Right lobe of liver (tissue), 6 donors: Measurements from ENCODE around the gene VGLL3. TPM values are rescaled to one million over a fixed set of nuclear protein-coding genes. Genes with fewer than 3 reads are reported as not detected.

Experiments
- ATAC-seq, 4 donors: fragments of 200-7000 bp; cut with Tn5 transposase; one replicate each; pipeline ENCODE4 v1.9.1; 2020; ENCODE audit warnings: mild to moderate bottlenecking in 4 of 4, moderate library complexity in 4 of 4
- DNase-seq, 3 donors: peaks; one replicate each; pipeline ENCODE4 v3.0.0-alpha.2; 2020
- H3K27ac ChIP-seq, 3 donors: fragments of 200-600 bp; one replicate each; pipeline ENCODE4 v1.8.0; 2022
- H3K27me3 ChIP-seq, 2 donors: fragments of 200-600 bp; one replicate each; pipeline ENCODE4 v1.8.0; 2022
- H3K36me3 ChIP-seq, 4 donors: fragments of 200-600 bp; sonication (generic) in 1 of 4; one replicate each; pipeline versions ENCODE4 v1.5.1 to v1.8.0; 2017 to 2022; ENCODE audit warnings: control low read depth in 1 of 4
- H3K4me1 ChIP-seq, 4 donors: fragments of 200-600 bp; sonication (generic) in 1 of 4; one replicate each; pipeline versions ENCODE4 v1.5.1 to v1.8.0; 2017 to 2022; ENCODE audit warnings: control low read depth in 1 of 4
- H3K4me3 ChIP-seq, 3 donors: fragments of 200-600 bp; one replicate each; pipeline ENCODE4 v1.8.0; 2022
- H3K9me3 ChIP-seq, 4 donors: fragments of 200-600 bp; sonication (generic) in 1 of 4; one replicate each; pipeline versions ENCODE4 v1.5.1 to v1.8.0; 2017 to 2022; ENCODE audit warnings: control low read depth in 1 of 4
- POLR2A ChIP-seq: fragments of 450-650 bp; IDR thresholded peaks from one replicate; pipeline ENCODE4 v1.6.1; 2017; ENCODE audit warnings: antibody characterized with exemption, mild to moderate bottlenecking
- WGBS: methylation state at CpG from one replicate; pipeline ENCODE4 v1.1.6; 2018; ENCODE audit warnings: low coverage, low lambda C conversion rate; ENCODE audit not compliant: insufficient coverage; ENCODE audit errors: missing lambda C conversion rate; 5-methylcytosine and 5-hydroxymethylcytosine counted together
- intact Hi-C, 2 donors: fragments of 100-400 bp; cut with DNase I; formaldehyde crosslinking; loops; one replicate each; pipeline versions ENCODE4 v1.11.2 to v1.14.1; 2022
- long read RNA-seq: library from polyadenylated mRNA; unstranded; transcript quantifications from one replicate; pipeline ENCODE4 v2.0.0, GENCODE V29; 2019
- total RNA-seq, 6 experiments: library from RNA; depleted of rRNA in 2 of 6; stranded (reverse); fragments of >200 nt in 2 of 6; fragmentation: NEBNext Ultra II Directional in 3 of 6; extraction: Animal tissue kit (Norgen Biotek cat#: 25700) in 3 of 6; gene quantifications; one replicate each; pipeline versions ENCODE4 v1.1.0 to v1.2.4, GENCODE V29; 2016 to 2023
- TF ChIP-seq, protein P1 (sequence below), 4 donors: fragments of 200-600 bp in 3 of 4; fragments of 450-650 bp in 1 of 4; IDR thresholded peaks; one replicate each; pipeline versions ENCODE4 v1.5.1 to v1.8.0; 2016 to 2022; ENCODE audit warnings: antibody characterized with exemption in 4 of 4, mild to moderate bottlenecking in 2 of 4
- donor health status: DM: no; HTN: yes; CAD: no.
- donor health status: DM: no; HTN: no; CAD: no.
- donor health status: DM: no; HTN: no; CAD: no.
- donor health status: DM: no; HTN: yes; CAD: no.
- donor health status: DM: no; HTN: yes; CAD: no.

Gene VGLL3, protein sequence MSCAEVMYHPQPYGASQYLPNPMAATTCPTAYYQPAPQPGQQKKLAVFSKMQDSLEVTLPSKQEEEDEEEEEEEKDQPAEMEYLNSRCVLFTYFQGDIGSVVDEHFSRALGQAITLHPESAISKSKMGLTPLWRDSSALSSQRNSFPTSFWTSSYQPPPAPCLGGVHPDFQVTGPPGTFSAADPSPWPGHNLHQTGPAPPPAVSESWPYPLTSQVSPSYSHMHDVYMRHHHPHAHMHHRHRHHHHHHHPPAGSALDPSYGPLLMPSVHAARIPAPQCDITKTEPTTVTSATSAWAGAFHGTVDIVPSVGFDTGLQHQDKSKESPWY
- 1 to 10 TPM in 2 of 6 experiments, under 1 TPM in 4; 0.21 to 3.8 (median 0.79) TPM for total RNA-seq
- long read RNA-seq: 0 reads

DNA sequence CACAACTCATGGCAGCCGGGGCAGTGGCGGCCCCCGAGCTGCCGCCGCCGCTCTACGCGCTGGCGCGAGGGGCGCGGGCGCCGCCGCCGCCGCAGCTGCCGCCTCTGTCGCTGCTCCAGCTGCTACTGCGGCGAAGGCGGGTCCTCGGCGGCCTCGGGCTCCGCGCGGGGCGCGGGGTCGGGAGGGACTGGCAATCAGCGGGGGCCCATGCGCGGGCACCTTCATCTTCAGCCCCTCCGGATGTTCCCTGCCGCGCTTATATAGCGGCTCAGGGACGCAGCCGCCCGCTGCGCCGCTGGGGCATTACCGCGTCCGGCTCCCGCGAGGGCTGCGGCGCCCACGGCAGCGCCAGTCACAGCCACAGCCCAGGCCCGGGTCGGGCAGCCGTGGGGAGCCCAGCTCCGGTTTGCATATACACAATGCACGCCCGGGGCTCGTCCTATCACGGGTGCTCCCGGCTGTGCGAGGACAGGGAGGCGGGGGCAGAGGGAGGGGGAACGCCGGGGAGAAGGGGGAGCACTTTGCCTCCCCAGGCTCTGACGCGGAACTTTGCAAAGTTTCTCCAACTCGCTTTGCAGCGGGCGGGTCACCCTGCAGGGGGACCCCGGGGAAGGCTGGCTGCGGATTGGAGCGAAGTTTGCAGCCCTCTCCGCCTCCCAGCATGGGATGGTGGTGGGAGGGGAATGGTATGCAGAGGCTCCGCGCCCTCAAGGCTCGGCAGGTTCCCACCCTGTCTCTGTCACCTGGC, at the start of gene VGLL3:
TSS of gene VGLL3 (minus strand) at position 416 of the 748 bp plus-strand sequence. CDS start at position 10, 406 bp downstream.
- intact Hi-C loops: no loop called here
- Histone ChIP-seq H3K9me3 (no peaks in the 10 kb centered on the region), H3K27ac (peak within 1 kb of the TSS in 1 of 3 donors; percentile 29), H3K4me3 (peak within 1 kb of the TSS; percentile 27 to 49 (median 37)), H3K27me3 (peaks cover 3 to 11% of the 10 kb centered on the region in 2 donors), H3K4me1 (no peaks in the 10 kb centered on the region), H3K36me3 (no peaks in the 10 kb centered on the region)
- TF ChIP-seq, protein P1, sequence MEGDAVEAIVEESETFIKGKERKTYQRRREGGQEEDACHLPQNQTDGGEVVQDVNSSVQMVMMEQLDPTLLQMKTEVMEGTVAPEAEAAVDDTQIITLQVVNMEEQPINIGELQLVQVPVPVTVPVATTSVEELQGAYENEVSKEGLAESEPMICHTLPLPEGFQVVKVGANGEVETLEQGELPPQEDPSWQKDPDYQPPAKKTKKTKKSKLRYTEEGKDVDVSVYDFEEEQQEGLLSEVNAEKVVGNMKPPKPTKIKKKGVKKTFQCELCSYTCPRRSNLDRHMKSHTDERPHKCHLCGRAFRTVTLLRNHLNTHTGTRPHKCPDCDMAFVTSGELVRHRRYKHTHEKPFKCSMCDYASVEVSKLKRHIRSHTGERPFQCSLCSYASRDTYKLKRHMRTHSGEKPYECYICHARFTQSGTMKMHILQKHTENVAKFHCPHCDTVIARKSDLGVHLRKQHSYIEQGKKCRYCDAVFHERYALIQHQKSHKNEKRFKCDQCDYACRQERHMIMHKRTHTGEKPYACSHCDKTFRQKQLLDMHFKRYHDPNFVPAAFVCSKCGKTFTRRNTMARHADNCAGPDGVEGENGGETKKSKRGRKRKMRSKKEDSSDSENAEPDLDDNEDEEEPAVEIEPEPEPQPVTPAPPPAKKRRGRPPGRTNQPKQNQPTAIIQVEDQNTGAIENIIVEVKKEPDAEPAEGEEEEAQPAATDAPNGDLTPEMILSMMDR (IDR thresholded peaks at IDR 0.05): no peak
- peak; percentile 17 for TF ChIP-seq POLR2A
- ATAC-seq (peak; percentile 73 to 79 (median 77)), DNase-seq (peak in 2 of 3 donors; percentile 40 to 60)
- 0% methylated on average over 3 of the region's 77 CpGs for WGBS

DNA sequence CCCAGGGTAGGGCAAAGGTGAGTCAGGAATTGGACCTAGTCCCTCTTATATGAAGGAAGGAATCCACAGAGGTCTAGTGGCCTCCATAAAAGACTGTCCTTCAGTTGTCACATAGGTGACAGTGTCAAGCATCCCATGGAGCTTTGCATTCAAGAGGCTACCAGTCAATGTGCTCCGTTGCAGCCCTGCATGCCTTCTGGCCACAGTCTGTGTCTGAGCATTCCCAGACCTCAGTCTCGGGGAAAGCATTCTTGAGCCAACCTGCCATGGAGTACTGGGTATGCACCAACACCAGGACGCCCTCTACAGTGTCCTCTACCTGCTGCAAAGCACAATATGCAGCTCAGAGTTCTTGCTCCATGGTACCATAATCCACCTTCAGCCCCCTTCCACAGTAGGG, 46.7 kb upstream of the VGLL3 start:
- 80% methylated on average over 2 of the region's 3 CpGs for WGBS

DNA sequence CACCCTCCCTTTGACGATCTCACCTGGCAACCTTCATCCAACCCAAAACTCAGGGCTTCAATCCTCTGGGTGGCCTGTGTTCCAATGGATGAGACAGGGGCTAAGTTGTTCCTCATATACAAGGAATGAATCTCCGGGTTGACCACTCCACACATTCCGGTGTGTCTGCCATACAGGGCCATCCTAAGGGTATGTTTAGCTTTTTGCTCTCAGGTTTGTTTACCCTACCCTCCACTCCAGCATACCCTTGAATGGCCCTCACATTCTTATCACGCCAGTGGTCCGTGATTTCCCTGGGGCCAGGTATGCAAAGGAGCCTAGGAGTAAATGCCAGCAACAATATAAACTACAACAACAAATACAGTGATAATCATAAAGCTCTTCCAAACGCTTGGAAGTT, 45.7 kb upstream of the VGLL3 start:
- 73% methylated on average over 3 of the region's 6 CpGs for WGBS
- no peaks in the 10 kb centered on the region for H3K4me1 ChIP-seq
- H3K9me3 ChIP-seq: no peaks in the 10 kb centered on the region
- no peak for TF ChIP-seq POLR2A
- TF ChIP-seq, protein P1 (IDR thresholded peaks at IDR 0.05): no peak
- no peak overlapping the region for H3K27ac ChIP-seq
- no peak overlapping the region for H3K4me3 ChIP-seq
- DNase-seq (no peak), ATAC-seq (no peak)
- H3K27me3 ChIP-seq: no peaks in the 10 kb centered on the region
- intact Hi-C loops: no loop called here
- no peaks in the 10 kb centered on the region for H3K36me3 ChIP-seq

More for the DNA sequence above, 46.7 kb upstream of the VGLL3 start:
- Histone ChIP-seq H3K36me3 (no peaks in the 10 kb centered on the region), H3K9me3 (no peaks in the 10 kb centered on the region), H3K4me1 (no peaks in the 10 kb centered on the region), H3K4me3 (no peak overlapping the region), H3K27me3 (no peaks in the 10 kb centered on the region), H3K27ac (no peak overlapping the region)
- intact Hi-C loops: no loop called here
- DNase-seq (no peak), ATAC-seq (no peak)
- TF ChIP-seq, protein P1 (IDR thresholded peaks at IDR 0.05): no peak
- TF ChIP-seq POLR2A: no peak

DNA sequence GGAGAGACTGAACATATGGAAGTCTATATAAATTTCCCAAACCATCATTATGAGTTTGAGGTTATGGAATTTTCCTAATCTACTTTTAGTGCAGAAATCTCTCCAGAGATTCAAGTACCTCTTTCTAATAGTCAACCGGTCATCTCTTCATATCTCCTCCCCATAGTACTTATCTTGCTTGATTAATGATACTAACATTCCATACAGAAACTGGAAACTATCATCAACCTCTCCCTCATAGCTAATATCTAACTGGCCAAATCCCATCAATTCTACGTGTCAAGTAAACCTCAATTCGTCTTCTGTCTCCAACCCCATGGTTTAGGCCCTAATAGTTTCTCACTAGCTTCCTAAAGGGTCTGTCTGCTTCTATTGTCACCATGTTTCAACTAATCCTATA, 44.4 kb upstream of the VGLL3 start:
- no peaks in the 10 kb centered on the region for H3K4me1 ChIP-seq
- H3K4me3 ChIP-seq: no peak overlapping the region
- DNase-seq (no peak), ATAC-seq (no peak)
- WGBS: 58% methylated on average over 3 of the region's 3 CpGs
- H3K9me3 ChIP-seq: no peaks in the 10 kb centered on the region
- H3K27me3 ChIP-seq: no peaks in the 10 kb centered on the region
- H3K36me3 ChIP-seq: no peaks in the 10 kb centered on the region
- H3K27ac ChIP-seq: no peak overlapping the region
- TF ChIP-seq POLR2A: no peak
- TF ChIP-seq, protein P1 (IDR thresholded peaks at IDR 0.05): no peak
- intact Hi-C loops: no loop called here
